Measurements from ENCODE around the gene COL23A1. TPM values are rescaled to one million over a fixed set of nuclear protein-coding genes. Genes with fewer than 3 reads are reported as not detected.

The COL23A1 gene
- total and polyA plus RNA-seq, 2 of the 13 experiments (the other 11 are each of a cell fraction or from before 2014, with no cell fraction given) = not detected

- TF ChIP-seq ZNF468 (CRISPR knock-in tag; IDR thresholded peaks at IDR 0.05) (0 out of 2 replicates have a peak, but pooled peaks have one; percentile 68), SYNCRIP (IDR thresholded peaks at IDR 0.05; ENCODE audit: insufficient read depth, low read depth, low read length) (no peak), ZNF740 (CRISPR knock-in tag; IDR thresholded peaks at IDR 0.05) (no peak), HMGXB3 (CRISPR knock-in tag; IDR thresholded peaks at IDR 0.05; ENCODE audit: borderline replicate concordance) (0 out of 2 replicates have a peak, but pooled peaks have one; percentile 3), GATAD1 (CRISPR knock-in tag; IDR thresholded peaks at IDR 0.05) (peak; percentile 53; the same call in 1 of the 2 replicates), EP300 (IDR thresholded peaks at IDR 0.05; ENCODE audit: low read depth in 2 of 2, low read length in 2 of 2) (no peak), EP300 (CRISPR knock-in tag; IDR thresholded peaks at IDR 0.05; ENCODE audit: borderline replicate concordance) (peak; percentile 27; the same call in 1 of the 2 replicates), MEF2D (CRISPR knock-in tag; IDR thresholded peaks at IDR 0.05) (0 out of 2 replicates have a peak, but pooled peaks have one; percentile 4), ZBTB7A (CRISPR knock-in tag; IDR thresholded peaks at IDR 0.05) (peak; percentile 92), SP2 (CRISPR knock-in tag; IDR thresholded peaks at IDR 0.05) (peak; percentile 57; the same call in 1 of the 2 replicates), TEF (CRISPR knock-in tag; IDR thresholded peaks at IDR 0.05) (peak; percentile 51; the same call in 1 of the 2 replicates), FOXK1 (CRISPR knock-in tag; IDR thresholded peaks at IDR 0.05; ENCODE audit: borderline replicate concordance, low read depth) (0 out of 2 replicates have a peak, but pooled peaks have one; percentile 11), ZMAT3 (CRISPR knock-in tag; conservative IDR thresholded peaks at IDR 0.05) (0 out of 2 replicates have a peak, but pooled peaks have one; percentile 73), EED (CRISPR knock-in tag; IDR thresholded peaks at IDR 0.05) (no peak), JUN (CRISPR knock-in tag; IDR thresholded peaks at IDR 0.05) (0 out of 2 replicates have a peak, but pooled peaks have one; percentile 3), AKAP8 (CRISPR knock-in tag; IDR thresholded peaks at IDR 0.05) (no peak; the same call in none of the 2 replicates), RFXAP (CRISPR knock-in tag; IDR thresholded peaks at IDR 0.05; ENCODE audit: borderline replicate concordance) (0 out of 2 replicates have a peak, but pooled peaks have one; percentile 16), ZNF691 (CRISPR knock-in tag; IDR thresholded peaks at IDR 0.05; ENCODE audit: borderline replicate concordance, low read depth) (peak; percentile 9; the same call in 1 of the 2 replicates), ZHX1 (CRISPR knock-in tag; IDR thresholded peaks at IDR 0.05; ENCODE audit: low read depth) (peak; percentile 55; the same call in 1 of the 2 replicates)
Measured at GRCh38 chr5:178232124-178232919, 357.9 kb downstream of the COL23A1 start, which contains the start of gene PHYKPL (continued).
